Occipital lobe (tissue), 2 donors: ENCODE results near the gene SLC19A2. TPM values are rescaled to one million over a fixed set of nuclear protein-coding genes. Genes with fewer than 3 reads are reported as not detected.
"Not testable (repeated sequence)": the region's sequence is repeated elsewhere in the genome, so short reads cannot be mapped to it uniquely, and the experiment has no call there.

Source experiments
- DNase-seq: peaks from one replicate; lab custom pipeline; 2025; lab: John Stamatoyannopoulos, UW
- total RNA-seq: library from RNA; depleted of rRNA; stranded (reverse); fragments of >200 nt; gene quantifications from one replicate; pipeline ENCODE4 v1.2.3, GENCODE V29; 2014

SLC19A2 gene
- total RNA-seq, 1 donor from 2014 or later: 31.5 TPM

DNA sequence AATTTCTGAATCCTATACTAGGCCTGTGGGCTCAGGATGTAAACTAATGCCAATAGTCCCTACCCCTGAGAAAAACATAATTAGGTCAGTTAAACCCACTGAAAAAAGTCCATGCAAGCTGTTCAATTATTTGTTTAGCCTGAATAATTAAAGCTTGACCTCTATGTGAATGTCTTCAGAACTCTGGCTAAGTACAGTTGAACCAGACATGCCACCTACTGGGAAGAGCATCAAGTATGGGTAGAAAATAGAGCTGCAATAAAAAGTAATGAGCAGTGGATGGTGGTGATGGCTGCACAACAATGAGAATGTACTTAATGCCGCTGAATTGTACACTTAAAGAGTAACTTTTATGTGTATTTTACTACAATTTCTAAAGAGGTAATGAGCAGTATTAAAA lies 23.6 kb upstream of the SLC19A2 start:
- no peak for DNase-seq

DNA sequence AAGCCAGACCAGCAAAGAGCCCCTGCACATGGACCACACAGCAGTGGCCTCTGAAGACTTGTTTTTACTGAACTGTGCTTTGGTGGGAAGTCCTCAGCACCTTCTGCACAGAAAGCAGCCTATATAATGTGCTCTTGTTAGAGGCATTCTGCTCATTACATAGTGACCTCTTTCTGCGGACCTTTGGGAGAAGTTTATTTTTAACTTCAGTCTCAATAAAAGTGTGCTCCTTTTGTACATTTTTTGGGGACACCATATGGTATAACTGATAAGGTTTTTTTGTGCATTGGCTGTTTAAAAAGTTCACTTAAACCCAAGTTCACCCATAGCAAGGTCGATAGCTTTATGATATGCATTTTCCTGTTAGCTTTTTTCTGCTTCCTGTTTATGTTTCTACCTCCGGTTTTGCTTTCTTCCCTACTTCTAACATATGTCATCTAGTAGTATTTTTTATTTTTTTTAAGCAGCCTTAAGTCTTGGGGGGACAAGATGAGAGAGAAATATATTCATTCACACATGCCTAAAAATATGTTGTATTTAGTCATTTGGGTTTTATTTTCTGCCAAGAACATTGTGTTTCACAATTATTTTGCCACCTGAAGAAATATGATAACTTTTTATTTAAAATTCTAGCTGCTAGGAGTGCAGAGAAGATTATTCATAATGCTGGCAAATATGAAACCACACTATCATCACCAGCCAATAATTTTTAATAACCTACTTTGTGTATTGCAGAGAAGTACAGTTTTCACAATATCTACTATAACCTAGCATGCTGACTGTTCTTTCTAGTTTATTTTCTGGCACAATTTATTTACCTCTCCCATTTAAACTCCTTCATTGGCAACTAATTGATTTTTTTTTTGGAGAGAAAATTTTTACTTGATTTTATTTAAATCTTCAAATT lies 22.9 kb upstream of the SLC19A2 start:
- DNase-seq: no peak

DNA sequence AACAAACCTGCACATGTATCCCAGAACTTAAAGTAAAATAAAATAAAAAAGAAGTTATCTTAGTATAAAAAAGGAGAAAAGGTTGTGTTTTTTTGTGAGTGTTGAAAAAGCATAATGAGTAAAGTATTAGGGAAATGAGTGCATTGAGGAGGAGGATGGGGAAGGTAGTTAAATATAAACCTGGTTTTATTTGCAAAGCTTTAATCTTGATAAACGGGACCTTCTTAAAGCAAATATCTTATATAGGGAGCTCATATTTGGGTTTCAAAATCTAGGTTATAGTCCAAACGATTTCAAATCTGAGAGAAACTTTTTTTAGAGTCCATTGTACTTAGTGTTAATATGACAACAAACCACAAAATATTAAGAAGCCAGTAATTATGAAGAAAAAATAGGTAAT lies 21.7 kb upstream of the SLC19A2 start:
- no peak for DNase-seq

DNA sequence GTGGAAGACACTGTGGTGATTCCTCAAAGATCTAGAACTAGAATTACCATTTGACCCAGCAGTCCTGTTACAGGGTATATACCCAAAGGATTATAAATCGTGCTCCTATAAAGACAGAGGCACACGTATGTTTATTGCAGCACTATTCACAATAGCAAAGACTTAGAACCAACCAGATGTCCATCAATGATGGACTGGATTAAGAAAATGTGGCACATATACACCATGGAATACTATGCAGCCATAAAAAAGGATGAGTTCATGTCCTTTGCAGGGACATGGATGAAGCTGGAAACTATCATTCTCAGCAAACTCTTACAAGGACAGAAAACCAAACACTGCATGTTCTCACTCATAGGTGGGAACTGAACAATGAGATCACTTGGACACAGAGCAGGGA lies 17.9 kb upstream of the SLC19A2 start:
- not testable (repeated sequence) for DNase-seq

DNA sequence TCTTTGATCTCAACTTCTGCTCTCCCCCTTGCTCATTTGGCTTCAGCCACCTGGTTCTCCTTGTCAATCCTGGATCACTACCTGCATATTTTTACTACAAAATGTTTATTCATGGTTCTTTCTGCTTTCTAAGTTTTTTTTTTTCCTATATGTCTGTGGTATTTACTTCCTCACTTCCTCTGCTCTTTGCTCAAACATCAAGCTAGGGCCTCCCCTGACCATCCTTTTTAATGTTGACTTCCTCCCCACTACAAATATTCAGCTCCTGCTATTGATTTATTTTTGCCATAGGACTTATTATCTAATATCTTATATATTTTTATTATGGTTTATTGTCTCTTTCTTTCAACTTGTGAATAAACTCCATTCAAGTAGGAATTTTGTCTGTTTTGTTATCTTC lies 14.1 kb upstream of the SLC19A2 start:
- DNase-seq: no peak

DNA sequence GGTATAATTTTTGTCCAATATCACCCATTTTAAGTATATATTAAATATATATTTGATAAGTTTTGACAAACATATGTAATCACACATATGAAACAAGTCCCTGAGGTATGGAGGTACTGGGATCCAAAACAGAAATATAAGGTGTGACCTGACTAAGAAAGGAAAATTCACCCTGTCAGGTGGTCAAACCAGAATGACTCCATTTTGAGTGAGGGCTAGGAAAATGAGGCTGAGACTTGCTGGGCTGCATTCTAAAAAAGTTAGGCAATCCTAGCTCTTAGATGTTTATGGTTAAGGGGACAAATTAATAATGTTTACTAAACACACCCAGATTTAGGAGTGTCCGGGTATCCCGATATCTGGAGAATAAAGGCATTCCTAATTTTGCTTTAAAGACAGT lies 11.6 kb upstream of the SLC19A2 start:
- no peak for DNase-seq

DNA sequence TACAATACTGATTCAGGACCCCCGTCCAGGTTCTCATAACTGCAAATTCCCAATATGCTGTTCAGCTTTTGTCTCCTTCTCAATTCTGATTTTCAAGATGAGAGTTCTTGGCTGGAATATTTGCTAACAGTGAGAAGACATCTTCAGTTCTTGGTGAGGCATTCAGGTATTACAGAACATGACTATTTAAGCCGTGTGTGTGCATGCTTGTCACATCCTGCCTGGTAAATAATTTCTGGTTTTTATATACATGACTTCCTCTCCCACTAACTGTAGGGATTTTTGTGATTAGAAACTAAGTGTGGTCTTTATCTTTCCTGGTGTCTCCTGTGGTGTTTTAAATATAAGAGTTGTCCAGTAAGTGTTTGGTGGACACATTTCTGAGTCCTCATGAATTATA lies 10.2 kb upstream of the SLC19A2 start:
- DNase-seq: no peak

DNA sequence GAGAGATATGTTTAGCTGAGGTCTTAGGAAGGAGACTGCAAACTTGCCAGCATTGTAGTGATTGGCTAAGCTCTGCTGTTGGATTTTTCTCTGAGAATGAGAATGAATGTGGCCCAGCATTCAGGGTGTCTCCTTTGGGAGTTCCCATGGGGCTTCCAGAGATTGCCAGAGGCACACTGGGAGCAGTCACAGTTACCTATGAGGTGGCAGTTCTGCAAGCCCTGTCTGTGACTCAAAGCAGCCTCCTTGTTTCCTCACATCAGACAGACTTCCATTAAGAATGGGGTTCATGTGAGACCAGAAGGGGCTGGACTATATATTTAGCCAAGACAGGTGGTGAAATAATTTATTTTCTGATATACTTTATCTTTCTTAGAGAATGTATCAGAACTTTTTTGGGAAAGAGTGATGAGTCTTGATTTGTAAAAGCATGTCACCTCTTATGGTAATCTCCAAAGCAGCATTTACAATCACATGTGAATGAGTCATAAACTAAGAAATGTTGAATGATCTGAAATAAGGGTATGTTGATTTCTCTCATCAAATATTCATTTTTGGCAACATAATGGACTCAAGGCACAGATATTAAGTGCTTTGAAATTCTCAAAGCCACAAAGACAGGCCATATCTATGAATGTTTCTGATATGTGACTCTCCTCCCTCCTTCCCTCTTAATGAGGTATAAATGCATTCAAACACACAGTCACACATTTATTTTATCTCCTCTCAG lies 9.5 kb upstream of the SLC19A2 start:
- DNase-seq: no peak

DNA sequence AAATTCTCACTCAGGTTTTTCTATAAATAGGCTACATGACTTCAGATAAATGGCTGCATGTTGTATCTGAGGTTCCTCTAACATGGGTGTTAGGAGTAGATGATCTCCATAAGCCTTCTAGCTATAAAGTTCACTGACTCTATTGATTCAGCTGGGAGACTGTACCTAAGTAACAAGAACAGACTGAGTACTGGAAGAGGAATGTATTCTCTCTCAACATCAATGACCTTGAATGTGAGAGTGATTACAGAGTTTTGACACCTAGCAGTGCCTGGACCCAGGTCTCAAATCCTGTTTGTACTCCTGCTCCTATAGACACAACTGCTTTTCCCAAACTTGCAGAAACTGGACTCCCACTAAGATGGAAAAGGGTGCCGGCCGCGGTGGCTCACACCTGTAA lies 8.6 kb upstream of the SLC19A2 start:
- DNase-seq: no peak

DNA sequence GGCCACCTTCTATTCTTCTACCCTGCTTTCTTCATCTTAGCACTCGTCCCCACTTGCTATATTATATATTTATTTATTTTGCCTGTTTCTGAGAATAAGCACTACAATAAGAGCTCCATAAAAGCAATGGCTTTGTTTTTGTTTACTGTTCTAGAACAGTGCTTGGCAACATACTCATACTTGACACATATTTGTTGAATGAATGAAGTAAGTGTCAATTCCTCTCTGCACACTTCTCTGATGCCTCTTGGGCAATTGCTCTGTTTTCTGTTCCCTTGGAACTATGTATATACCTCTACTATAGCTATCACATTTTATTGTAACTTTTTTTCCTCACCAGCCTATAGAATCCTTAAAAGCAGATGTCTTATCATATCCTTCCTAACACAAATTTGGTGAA lies 7.5 kb upstream of the SLC19A2 start:
- no peak for DNase-seq

DNA sequence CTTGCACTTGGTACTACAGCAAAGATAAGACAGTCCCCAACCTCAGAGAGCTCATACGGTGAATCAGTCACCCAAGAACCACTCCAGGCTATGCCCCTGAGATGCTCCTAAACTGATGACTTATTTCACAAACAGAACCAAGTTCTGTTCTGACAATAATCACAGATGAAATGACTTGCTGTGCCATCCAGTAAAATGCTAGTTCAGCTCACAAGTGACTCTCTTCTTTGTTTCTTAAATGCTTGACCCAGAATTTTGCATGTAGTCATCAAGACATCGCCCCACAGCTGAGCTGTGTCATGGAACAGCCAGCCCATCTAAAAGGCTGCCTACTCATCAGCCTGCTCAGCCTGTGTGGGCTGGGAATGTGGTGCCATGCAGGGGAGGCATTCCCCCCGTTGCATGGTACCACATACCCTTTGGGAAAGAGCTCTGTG lies 6.1 kb upstream of the SLC19A2 start:
- no peak for DNase-seq

DNA sequence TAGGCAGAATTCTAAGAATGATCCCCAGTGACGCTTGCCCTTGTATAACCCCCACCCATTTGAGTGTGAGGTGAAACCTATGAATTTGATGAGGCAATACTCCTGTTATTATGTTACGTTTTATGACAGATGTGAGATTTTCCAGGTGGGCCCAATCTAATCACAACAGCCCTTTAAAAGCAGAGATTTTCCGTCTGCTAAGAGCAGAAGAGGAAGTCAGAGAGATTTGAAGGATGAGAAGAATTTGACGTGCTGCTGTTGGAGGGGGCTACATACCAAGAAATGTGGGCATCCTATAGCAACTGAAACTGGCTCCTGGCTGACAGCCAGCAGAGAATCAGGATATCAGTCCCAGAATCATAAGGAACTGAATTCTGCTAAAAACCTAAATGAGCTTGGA lies 2.4 kb upstream of the SLC19A2 start:
- no peak for DNase-seq

DNA sequence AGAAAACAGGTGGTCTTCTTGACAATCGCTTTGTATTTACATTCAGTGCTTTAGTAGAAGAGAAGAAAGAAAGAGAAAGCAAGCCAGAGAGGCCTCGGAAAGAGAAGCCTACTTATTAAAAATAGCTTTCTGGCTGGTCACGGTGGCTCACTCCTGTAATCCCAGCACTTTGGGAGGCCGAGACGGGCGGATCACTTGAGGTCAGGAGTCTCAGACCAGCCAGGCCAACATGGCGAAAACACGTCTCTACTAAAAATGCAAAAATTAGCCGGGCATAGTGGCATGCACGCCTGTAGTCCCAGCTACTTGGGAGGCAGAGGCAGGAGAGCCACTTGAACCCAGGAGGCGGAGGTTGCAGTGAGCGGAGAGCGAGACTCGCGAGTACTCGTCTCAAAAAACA lies 1.8 kb upstream of the SLC19A2 start:
- no peak for DNase-seq

DNA sequence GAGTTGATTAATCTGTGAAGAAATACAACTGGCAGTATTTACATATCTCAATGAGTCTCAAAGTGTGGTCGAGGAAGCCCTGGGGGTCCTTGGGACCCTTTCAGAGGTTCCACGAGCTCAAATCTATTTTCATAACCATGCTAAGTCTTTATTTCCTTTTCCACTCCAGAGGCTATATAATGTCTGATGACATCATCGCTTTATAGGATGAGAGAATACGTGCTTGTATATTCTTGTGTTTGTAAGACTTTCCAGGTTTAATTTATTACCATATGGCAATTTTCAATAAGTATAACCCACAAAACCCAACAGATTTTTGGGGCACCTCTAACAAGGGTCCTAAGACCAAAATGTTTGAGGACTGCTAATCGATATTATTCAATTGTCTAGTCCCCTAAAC lies 1.4 kb upstream of the SLC19A2 start:
- DNase-seq: no peak

DNA sequence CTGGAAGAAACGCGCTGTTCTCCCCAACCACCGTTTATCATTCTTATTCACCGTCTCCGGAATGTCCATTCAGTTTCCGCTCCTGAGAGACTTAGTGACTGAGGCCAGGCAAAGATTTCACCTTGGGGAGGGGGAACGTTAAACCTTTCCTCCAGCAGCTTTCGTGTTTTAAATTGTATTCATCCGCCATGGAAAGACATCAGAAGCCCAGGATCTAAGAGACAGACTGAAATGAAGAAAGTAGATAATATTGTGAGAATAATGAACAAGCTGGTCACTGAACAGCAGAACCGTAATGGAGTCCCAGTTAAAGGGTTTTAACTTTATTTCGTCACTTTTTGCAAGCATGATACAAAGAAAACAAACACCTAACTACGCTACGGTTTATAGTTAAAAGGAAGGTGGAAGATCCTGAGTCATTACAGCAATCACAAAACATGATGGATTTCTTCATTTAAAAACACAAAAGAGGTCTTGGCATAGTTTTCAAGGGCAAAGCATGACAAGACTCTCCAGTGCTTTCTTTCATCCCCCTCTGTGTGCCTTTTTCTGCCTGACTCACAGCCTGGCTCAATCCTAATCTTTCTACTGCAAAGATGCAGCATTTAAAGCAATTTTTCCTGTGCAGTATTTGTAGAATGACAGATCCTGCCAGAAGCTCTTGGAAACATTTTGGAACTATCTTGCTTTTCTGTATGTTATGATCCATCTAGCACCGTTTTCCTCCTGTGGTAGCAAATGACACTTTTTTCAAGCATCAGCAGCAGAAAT lies 722 bp upstream of the SLC19A2 start:
- no peak for DNase-seq

DNA sequence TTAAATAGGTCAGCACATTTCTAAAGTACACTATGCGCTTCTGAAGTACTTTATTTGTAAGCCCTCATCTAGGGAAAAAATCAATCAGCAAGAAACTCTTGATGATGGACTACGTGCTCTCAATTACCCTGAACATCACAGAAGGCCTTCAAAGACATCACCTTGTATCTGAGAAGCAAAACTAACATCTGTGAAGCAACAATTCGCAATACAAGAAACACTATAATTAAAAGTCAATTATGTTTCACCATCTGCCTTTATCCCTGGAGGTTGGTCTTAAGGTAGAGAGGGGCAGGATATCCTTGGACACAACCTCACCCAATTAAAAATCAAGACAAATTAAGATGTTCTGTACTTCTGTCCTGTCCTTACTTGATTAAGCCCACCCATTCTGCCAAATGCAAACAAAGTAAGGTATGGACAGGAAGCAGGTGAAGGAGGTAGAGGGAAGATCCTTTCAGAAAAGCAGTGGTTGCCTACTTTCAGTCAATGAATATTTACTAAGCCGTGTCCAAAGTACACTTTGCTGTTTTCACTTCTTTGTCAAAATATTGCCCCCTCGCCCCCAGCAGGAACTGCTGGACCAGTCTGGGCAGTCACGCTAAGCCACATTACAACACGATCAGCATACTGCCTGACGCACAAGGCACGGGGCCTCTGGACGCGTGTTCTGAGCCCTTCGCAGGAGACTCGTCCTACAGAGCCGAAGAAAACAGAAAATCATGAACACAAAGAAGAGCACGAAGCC lies 887 bp downstream of the SLC19A2 start:
- DNase-seq: peak; percentile 59

DNA sequence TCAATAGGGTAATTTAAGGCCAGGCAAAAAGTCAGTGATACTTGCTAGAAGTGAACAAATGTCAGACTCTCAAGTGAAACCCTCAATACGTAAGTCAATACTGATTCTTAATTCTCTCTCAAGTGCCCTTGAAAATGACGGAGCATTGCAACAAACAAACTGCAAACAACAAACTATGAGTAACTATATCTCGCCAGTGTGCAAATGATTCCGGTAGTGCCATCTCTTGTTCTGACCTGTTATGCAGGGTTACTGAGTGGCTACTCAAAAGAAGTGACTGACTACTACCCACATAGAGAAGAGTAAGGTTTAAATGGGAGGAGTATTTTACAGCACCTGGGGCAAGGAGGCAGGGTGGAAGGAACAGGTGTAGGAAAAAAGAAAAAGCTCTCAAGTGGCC lies 1.6 kb downstream of the SLC19A2 start:
- DNase-seq: no peak

DNA sequence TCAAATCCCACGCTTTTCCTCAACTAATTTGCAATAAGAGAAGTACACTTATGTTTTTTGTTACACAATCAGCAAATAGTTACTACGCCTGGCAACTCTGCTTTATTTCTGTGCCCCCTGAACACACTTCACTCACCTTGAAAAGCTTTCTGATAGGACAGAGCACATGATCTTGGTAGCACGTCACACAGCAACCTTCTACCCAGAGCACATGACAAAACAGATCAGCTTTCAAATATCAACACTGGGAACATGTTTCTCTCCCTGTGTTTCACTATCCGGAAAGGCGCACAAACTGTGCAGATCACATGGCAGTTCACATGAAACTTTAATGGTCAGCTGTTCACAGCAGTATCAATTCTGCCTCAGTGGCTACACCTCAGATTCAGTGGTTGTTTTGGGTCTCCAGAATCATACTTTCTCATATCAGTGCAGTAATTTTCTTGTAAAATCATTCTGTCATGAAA lies 2.2 kb downstream of the SLC19A2 start:
- DNase-seq: no peak

DNA sequence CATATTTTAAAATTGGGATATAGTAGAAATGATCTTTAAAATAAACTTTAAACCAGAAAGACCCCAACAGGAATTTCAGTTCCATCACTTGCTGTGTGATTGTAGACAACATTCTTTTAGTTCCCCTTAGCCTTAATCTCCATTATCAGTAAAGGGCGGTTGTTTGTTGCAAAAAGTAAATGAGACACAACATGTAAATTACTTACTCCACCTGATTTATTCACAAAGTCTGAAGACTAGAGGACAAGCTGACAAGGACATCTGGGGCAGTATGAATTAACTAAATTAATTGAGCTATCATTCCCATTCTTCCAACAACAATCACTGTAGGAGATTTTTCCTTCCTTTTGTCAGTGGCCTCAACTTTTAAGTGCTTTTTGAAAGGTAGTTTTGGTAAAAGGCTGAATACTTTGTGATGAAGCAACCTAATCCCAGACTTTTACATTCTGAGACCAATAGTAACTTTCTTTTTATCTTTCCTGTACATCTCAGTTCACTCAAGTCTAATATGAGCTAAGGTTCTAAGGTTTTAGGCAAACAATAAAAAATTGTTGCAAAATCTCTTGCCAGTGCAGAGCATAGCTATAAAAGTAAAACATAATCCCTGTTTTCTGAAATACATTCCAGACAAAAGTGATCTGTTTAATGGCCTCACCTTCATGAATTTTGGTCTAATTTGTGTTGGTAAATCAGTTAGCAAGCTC lies 6.2 kb downstream of the SLC19A2 start:
- DNase-seq: no peak

DNA sequence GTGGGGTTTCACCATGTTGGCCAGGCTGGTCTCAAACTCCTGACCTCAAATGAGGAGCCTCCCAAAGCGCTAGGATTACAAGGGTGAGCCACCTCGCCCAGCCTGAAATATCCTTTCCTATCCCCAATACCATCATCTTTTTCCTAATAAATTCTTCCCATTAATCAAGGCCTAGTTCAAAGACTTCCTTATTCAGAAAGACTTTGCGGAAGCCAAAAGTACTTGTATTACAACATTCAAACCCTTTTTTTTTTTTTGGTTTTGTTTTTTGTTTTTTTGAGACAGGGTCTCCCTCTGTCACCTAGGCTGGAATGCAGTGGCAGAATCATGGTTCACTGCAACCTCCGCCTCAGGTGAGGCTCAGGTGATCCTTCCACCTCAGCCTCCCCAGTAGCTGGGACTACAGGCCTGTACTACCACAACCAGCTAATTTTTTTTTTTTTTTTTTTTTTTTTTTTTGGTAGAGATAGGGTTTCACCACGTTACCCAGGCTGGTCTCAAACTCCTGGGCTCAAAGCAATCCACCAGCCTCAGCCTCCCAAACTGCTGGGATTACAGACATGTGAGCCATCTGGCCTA lies 7.6 kb downstream of the SLC19A2 start:
- no peak for DNase-seq
